Fibroblast of skin of back (primary cell): ENCODE measurements around the gene C16orf95.

Experiments
- DNase-seq: peaks from one replicate; pipeline ENCODE4 v3.0.0-alpha.2; 2013

C16orf95 gene

GRCh38 chr16:87331241-87331801 is 14.1 kb upstream of the C16orf95 start:
- DNase-seq, result no peak

DNA sequence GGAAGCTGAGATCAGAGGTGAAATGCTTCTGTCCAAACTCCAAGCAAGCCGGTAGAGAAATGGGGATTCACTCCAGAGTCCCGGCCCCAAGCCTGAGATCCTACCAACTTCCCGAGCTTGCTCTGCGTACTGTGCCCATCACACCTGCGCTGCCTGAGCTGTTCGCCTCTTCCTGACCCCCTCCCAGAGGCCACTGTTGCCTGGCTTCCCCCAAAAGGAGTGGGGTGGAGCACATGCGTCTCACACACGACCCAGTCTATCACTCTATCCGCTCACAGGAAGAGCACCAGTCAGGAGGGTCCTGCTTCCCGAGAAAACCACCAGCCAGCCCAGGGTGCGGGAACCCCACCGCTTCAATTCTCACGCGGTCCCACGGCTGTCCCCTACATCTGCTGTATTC is 13.5 kb upstream of the C16orf95 start:
- DNase-seq, result no peak

- DNase-seq, result no peak
These were observed 13.0 kb upstream of the C16orf95 start for GRCh38 chr16:87330257-87330624.

- DNase-seq, result no peak
These were observed 12.5 kb upstream of the C16orf95 start for GRCh38 chr16:87329436-87330256.

- no peak for DNase-seq
These were observed 11.7 kb upstream of the C16orf95 start for GRCh38 chr16:87328846-87329245.

DNA sequence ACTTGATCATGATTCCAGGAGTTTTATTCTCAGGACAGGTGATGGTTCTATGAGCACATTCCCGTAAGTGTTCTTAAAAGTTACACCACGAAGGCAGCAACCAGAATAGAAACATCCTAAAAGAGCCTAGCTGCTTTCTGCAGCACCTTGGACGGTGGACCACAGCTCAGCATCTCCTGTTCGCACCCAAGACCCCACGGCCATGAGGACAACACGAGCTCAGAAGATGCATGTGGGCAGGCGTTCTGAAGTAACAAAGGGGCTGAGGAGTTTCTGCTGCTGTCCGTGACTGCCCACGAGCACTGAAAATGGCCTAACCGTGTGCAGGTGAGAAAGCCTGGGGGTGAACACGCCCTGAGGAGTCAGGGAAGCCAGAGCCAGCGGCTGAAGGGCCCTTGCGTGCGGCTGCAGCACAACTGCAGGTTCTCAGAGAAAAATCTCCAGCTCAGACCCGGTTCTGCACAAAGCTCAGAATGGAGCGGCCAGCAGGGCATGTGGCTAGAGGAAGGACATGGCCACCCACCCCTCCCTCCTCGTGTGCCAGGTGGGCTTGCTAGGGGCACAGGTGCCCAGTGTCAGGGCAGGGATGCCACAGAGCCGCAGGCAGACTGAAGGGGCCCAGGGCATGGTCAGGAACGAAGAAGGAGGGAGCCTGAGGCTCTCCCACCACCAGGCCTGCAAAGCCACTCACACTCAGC is 10.8 kb upstream of the C16orf95 start:
- no peak for DNase-seq

DNA sequence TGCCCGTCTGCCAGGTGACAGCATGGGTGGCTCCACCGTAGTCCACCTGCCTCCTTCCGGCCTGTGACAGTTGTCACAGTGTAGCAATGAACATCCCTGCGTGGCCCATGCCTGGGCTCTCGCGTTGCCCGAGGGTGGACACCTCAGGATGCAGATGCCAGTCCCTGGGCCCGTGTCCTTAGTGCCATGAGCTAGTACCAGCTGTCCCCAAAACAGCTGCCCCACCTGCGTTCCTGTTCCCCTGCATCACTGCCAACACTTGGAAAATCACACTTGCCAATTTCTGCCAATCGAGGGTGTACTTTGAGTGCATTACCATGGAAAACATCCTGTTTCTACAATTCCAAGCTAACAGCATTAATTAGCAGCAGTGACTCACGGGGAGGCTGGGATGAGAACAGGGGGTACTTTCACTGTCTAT is 9.0 kb upstream of the C16orf95 start:
- DNase-seq, result no peak

- no peak for DNase-seq
These were observed 8.2 kb upstream of the C16orf95 start for GRCh38 chr16:87325423-87325858.

- DNase-seq, result peak; percentile 29
These were observed 7.5 kb upstream of the C16orf95 start for GRCh38 chr16:87324411-87325275.

DNA sequence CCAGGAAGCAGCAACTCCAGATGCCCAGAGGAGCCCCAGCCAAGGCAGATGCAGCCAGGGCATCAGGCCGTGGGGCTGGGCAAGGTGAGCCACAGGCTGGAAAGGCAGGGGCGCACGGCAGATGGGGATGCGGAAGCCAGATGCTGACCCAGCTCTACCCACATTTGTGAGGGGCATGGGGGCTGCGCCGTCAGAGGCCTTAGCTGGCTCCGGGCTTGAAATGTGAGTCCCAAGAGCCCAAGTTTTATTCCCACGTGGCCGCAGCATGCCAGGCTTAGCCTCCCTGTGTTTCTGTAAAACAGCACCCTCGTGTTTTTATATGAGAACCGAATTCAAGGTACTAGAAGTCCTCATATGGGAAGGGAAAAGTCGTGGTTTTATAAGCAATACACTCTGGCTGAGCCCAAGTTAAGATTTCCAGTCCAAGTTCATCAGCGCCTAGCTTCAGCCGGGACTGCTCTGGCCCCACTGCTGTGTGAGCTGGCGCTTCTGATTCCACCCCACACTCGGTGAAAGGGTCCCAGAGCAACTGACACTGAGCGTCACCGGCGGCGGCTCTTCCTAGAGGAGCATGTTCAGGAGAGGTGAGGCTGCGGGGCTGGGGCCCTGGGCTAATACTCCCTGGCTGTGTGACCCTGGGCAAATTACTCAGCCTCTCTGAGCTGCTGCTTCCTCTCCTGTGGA is 6.7 kb upstream of the C16orf95 start:
- DNase-seq, result no peak

DNA sequence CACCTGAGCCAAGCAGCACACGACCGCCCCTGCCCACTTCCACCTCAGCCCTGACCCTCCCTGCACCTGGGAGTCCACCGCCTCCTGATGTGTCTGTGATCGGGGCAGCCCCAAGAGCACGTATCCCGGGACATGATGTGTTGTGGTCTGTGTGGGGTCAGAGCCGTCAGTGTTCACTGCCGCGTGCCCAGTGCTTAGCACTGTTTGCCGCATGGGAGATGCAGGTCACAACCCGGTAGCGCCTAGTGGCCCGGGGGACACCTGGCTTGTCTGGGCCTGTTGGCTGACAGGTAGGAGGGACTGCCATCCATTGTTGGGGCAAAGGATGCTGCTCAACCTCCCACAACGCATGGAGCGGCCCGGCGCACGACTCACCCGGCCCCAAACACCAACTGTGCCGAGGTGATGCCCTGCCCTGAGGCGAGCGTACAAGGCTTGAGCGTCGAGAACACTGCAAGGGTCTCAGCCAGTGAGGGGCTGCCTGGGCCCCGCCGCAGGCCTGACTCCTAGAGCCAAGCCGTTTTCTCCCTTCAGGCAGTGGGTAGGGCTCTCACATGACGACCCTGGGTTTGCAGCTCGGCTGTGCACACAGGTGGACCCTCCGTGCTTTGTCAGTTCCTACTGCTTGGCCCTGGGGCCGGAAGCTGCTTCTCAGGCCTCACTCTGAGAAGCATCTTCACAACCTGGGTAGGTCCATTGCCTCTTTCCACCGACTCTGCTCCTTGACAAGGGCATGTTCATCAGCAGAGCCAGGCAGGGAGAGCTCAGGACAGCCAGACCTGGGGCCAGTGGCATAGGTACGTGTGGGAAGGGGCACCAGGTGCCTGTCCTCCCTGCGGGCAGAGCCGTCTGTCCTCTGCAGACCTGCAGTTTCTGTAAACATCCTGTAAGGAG is 5.9 kb upstream of the C16orf95 start:
- no peak for DNase-seq

GRCh38 chr16:87322360-87322759 is 5.2 kb upstream of the C16orf95 start:
- no peak for DNase-seq

DNA sequence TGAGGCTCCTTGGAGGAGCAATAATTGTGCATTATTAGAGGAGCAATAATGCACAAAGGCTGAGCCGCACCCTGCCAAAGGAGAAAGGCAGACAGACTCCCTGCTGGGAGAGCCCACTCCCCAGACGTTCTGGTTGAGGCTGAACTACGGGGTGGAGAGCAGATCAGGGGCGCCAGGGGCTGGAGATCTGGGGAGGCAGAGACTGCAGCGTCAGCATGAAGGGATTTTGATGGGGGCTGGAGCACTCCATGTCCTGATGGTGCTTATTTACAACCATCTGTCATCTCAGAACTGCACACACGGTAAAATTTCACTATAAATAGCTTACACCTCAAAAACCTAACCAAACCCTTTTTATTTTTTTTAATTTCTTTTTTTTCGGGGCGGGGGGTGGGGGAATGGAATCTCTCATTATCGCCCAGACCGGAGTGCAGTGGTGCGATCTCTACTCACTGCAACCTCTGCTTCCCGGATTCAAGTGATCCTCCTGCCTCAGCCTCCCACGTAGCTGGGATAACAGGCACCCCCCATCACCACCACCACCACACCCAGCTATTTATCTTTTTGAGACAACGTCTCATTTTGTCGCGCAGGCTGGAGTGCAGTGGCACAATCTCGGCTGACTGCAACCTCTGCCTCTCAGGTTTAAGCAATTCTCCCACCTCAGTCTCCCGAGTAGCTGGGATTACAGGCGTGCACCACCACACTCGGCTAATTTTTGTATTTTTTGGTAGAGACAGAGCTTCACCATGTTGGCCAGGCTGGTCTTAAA is 4.3 kb upstream of the C16orf95 start:
- no peak for DNase-seq

- no peak for DNase-seq
These were observed 3.5 kb upstream of the C16orf95 start for GRCh38 chr16:87320510-87321227.

DNA sequence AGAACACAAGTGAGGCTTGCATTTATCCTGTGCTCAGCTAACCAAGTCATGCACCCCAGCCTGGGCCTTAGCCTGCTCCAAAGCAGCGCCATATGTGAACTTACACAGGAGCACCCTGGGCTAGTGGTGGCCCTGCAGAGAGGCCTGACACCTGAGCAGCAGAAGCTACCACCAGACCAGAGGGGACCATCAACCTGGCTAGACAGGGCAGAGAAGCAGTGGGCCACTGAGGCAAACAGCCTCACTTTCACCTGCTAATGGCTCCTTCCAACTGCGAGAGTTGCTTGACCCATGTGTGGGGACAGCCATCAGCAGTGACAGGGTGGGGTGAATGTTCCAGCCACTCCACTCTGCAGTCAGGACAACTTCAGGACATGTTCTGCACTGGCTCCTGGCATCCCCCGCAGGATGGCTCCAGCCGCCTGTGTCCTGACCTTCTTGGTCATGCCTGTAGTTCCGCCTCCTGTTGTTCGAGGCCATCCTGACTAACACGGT is 2.9 kb upstream of the C16orf95 start:
- no peak for DNase-seq

DNA sequence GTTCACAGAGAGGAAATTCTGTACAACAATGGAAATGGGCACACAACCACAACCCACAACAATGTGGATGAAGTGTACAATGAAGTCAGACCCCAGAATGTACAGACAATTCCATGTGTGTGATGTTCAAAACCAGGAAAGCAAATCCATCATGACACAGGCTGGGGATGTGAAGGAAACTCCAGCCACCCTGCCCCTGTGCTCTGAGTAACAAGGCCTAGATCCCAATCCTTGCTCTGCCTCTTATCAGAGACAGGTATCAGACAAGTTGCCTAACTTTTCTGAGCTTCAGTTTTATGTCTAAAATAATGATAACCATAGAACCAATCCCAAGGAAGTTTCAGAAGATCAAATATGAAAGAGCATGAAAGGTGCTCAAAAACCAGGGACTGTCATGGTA is 1.8 kb upstream of the C16orf95 start:
- no peak for DNase-seq

GRCh38 chr16:87317750-87318644 is 805 bp upstream of the C16orf95 start:
- peak; percentile 56 for DNase-seq

- DNase-seq, result no peak
These were observed 706 bp downstream of the C16orf95 start for GRCh38 chr16:87316450-87316922.
